ENCODE measurements around the gene COL5A1. TPM values are rescaled to one million over a fixed set of nuclear protein-coding genes. Genes with fewer than 3 reads are reported as not detected.

The COL5A1 gene
- total RNA-seq, 4 donors from 2014 or later: 4.8 to 16.5 (median 9.4) TPM

DNA sequence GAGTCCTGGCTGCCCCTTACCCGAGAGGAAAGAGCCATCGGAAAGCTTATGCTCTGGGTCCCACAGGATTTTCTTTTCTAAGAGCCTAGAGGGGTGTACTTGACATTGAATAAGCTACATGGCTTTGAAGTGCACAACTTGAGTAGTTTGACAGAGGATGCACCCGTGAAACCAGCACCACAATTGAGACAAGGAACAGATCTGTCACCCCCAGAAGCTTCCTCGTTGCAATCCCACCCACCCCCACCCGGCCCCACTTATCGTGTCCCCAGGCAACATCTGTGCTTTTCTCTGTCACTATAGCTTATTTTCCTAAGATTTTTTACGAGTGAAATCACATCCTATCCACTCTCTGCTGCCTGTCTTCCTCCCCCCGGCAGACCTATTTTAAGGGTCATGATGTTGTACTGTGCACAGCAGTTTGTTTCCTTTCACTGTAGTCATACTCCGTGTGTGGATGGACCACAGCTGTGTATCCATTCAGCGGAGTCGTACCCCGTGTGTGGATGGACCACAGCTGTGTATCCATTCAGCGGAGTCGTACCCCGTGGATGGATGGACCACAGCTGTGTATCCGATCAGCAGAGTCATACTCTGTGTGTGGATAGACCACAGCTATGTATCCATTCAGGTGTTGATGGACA is 230.2 kb downstream of the COL5A1 start:
- Histone ChIP-seq H3K9me3 (no peaks in the 10 kb centered on the region), H3K36me3 (no peaks in the 10 kb centered on the region), H3K4me3 (replicated peaks in 1 of 3) (no peak overlapping the region), H3K4me1 (no peaks in the 10 kb centered on the region), H3K27ac (no peak overlapping the region), H3K27me3 (no peaks in the 10 kb centered on the region)
- TF ChIP-seq, protein P1, sequence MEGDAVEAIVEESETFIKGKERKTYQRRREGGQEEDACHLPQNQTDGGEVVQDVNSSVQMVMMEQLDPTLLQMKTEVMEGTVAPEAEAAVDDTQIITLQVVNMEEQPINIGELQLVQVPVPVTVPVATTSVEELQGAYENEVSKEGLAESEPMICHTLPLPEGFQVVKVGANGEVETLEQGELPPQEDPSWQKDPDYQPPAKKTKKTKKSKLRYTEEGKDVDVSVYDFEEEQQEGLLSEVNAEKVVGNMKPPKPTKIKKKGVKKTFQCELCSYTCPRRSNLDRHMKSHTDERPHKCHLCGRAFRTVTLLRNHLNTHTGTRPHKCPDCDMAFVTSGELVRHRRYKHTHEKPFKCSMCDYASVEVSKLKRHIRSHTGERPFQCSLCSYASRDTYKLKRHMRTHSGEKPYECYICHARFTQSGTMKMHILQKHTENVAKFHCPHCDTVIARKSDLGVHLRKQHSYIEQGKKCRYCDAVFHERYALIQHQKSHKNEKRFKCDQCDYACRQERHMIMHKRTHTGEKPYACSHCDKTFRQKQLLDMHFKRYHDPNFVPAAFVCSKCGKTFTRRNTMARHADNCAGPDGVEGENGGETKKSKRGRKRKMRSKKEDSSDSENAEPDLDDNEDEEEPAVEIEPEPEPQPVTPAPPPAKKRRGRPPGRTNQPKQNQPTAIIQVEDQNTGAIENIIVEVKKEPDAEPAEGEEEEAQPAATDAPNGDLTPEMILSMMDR (IDR thresholded peaks at IDR 0.05): no peak
- no peak for TF ChIP-seq POLR2A (IDR thresholded peaks at IDR 0.05)
- WGBS, 2 donors: 58 to 62% methylated on average over 14 to 16 of the region's 16 CpGs
- intact Hi-C loops (cut with DNase I): no loop called here
- DNase-seq: no peak

DNA sequence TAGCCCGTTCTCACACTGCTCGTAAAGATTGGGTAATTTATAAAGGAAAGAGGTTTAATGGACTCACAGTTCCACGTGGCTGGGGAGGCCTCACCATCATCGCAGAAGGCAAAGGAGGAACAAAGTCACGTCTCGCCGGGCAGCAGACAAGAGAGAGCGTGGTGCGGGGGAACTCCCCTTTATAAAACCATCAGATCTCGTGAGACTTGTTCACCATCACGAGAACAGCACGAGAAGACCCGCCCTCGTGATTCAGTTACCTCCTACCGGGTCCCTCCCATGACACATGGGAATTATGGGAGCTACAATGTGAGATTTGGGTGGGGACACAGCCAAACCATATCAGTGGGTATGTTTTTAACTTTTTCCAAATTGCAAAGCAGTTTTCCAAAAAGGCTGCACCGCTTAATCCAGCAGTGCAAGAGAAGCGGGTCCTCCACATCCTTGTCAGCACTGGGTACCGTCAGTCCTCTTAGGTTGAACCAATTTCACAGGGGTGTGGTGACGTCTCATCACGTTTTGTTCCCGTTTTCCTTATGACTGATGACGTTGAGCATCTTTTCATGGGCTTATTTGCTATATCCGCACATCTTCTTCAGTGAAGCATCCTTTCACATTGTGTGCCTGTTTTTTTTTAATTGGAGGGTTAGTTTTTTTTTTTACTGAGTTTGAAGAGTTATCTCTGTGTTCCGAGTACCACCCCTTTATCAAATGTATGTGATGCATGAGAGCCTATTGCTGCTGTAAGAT is 231.1 kb downstream of the COL5A1 start:
- no peak overlapping the region for H3K27ac ChIP-seq
- intact Hi-C loops (cut with DNase I): no loop called here
- no peaks in the 10 kb centered on the region for H3K9me3 ChIP-seq
- no peak for DNase-seq
- no peaks in the 10 kb centered on the region for H3K36me3 ChIP-seq
- H3K27me3 ChIP-seq: no peaks in the 10 kb centered on the region
- H3K4me1 ChIP-seq: no peaks in the 10 kb centered on the region
- TF ChIP-seq, protein P1 (IDR thresholded peaks at IDR 0.05): no peak
- no peak for TF ChIP-seq POLR2A (IDR thresholded peaks at IDR 0.05)
- no peak overlapping the region for H3K4me3 ChIP-seq (replicated peaks in 1 of 3)
- WGBS, 2 donors: 88 to 89% methylated on average over 24 of the region's 24 CpGs

DNA sequence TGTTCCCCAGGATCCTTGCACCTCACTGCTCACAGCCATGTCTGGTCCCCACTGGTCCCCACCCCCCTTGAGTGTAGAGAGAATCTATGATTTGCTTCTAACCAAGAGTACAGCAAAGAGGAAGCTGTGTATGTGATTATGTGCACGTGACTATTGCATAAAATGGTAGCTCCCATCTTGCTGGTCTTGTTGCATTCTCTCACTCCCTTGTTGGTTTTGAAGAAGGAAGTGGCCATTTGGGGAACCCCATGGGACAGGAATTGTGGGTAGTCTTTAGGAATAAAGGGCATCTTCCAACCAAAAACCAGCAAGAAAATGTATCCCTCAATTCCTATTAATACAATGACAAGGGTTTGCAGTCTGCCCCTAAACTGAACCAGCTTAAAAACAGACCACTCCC is 233.8 kb downstream of the COL5A1 start:
- H3K9me3 ChIP-seq: no peaks in the 10 kb centered on the region
- intact Hi-C loops (cut with DNase I): no loop called here
- H3K4me1 ChIP-seq: peaks cover 0 to 4% of the 10 kb centered on the region in 2 donors
- 81 to 93% methylated on average over 1 of the region's 1 CpG for WGBS, 2 donors
- no peak for DNase-seq
- H3K36me3 ChIP-seq: no peaks in the 10 kb centered on the region
- no peaks in the 10 kb centered on the region for H3K27me3 ChIP-seq
- no peak overlapping the region for H3K27ac ChIP-seq
- no peak overlapping the region for H3K4me3 ChIP-seq (replicated peaks in 1 of 3)
- TF ChIP-seq POLR2A (IDR thresholded peaks at IDR 0.05): no peak
- TF ChIP-seq, protein P1 (IDR thresholded peaks at IDR 0.05): no peak

DNA sequence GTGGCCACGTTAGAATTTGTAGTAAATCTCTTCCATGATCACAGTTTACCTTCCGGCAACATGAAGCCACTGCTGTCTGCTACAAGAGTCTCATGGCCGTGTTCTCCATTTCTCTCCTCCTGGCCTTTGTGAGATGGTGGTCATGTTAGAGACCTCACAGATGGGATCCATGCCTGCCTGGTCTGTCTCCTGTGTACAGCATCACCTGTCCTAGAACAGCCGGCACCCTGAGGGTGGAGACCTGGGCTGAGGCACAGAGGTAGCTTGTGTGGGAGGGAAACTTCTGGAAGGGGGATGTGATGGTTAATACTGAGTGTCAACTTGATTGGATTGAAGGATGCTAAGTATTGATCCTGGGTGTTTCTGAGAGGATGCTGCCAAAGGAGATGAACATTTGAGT is 235.9 kb downstream of the COL5A1 start:
- TF ChIP-seq, protein P1 (IDR thresholded peaks at IDR 0.05): no peak
- no peak for TF ChIP-seq POLR2A (IDR thresholded peaks at IDR 0.05)
- Histone ChIP-seq H3K4me1 (peaks cover 6 to 21% of the 10 kb centered on the region in 2 donors), H3K27ac (no peak overlapping the region), H3K27me3 (no peaks in the 10 kb centered on the region), H3K4me3 (replicated peaks in 1 of 3) (no peak overlapping the region), H3K9me3 (no peaks in the 10 kb centered on the region), H3K36me3 (no peaks in the 10 kb centered on the region)
- no peak for DNase-seq
- 88 to 92% methylated on average over 4 of the region's 4 CpGs for WGBS, 2 donors
- intact Hi-C loops (cut with DNase I): no loop called here
